Type B pancreatic cell (in vitro differentiated cells): ENCODE measurements around the gene SERPINB1. TPM values are rescaled to one million over a fixed set of nuclear protein-coding genes. Genes with fewer than 3 reads are reported as not detected.
"Not testable (repeated sequence)": the region's sequence is repeated elsewhere in the genome, so short reads cannot be mapped to it uniquely, and the experiment has no call there.

Experiments used
- DNase-seq: peaks from one replicate; pipeline ENCODE4 v3.0.0; 2021; ENCODE audit warnings: mixed read lengths; ENCODE audit not compliant: unreplicated experiment; ENCODE audit errors: extremely low spot score
- H3K27ac Mint-ChIP-seq: 2 replicates; pipeline ENCODE4 v1.8.0; 2021; ENCODE audit warnings: mild to moderate bottlenecking, mixed read lengths
- H3K27me3 Mint-ChIP-seq: 2 replicates; pipeline ENCODE4 v1.8.0; 2021; ENCODE audit warnings: mixed read lengths
- H3K36me3 Mint-ChIP-seq: 2 replicates; pipeline ENCODE4 v1.8.0; 2021; ENCODE audit warnings: mixed read lengths
- H3K4me1 Mint-ChIP-seq: one replicate; pipeline ENCODE4 v1.8.0; 2021; ENCODE audit warnings: mixed read lengths; ENCODE audit not compliant: unreplicated experiment
- H3K4me3 Mint-ChIP-seq: 2 replicates; pipeline ENCODE4 v1.8.0; 2021; ENCODE audit warnings: mild to moderate bottlenecking, mixed read lengths
- H3K9me3 Mint-ChIP-seq: 2 replicates; pipeline ENCODE4 v1.8.0; 2021; ENCODE audit warnings: mixed read lengths
- total RNA-seq: library from RNA; stranded (reverse); gene quantifications from 2 replicates; pipeline ENCODE4 v1.2.1, GENCODE V29; 2021; ENCODE audit warnings: low replicate concordance
- TF ChIP-seq, protein P1 (sequence below): fragments of 200-600 bp; sonication (generic); conservative IDR thresholded peaks from 2 replicates; pipeline ENCODE4 v1.5.0; 2021; ENCODE audit warnings: antibody characterized with exemption, mild to moderate bottlenecking

SERPINB1 gene
- total RNA-seq, 1 donor from 2014 or later = 31.2 TPM

DNA sequence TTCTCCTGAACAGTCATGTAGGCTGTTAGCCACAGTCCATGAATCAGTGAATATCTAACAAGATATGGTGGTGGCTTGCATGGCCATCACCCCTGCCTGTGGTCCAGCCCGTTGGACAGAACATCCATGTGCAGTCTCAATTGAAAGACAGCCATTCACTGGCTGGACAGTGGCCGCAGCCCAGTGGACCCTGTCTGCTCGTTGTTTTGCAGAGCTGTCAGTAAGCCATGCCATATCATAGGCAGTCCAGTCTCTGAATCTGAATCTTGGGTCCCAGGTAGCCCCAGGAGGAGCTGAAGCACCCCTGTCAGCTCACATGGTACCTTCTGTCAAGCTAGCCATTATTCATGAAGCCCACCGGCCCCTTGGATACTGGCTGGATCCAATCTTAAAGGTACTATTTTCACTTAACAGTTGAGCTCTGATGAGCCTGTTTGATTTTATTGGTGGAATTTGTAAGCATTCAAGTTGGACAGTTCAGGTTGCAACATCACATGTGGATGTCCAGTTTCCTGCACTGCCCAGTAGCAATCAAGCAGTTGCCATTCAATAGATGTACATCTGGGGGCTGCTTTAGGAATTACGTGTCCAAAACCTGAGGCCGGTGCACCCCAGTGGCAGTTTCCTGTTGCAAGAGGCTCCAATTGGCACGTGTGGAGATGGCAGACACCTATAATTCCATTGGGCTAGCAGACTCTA is 37.8 kb downstream of the SERPINB1 start:
- Mint-ChIP-seq H3K4me1 (peaks cover 14% of the 10 kb centered on the region), H3K27ac (no peak overlapping the region), H3K36me3 (no peaks in the 10 kb centered on the region), H3K9me3 (no peaks in the 10 kb centered on the region), H3K27me3 (no peaks in the 10 kb centered on the region), H3K4me3 (no peak overlapping the region)
- DNase-seq = no peak
- TF ChIP-seq, protein P1, sequence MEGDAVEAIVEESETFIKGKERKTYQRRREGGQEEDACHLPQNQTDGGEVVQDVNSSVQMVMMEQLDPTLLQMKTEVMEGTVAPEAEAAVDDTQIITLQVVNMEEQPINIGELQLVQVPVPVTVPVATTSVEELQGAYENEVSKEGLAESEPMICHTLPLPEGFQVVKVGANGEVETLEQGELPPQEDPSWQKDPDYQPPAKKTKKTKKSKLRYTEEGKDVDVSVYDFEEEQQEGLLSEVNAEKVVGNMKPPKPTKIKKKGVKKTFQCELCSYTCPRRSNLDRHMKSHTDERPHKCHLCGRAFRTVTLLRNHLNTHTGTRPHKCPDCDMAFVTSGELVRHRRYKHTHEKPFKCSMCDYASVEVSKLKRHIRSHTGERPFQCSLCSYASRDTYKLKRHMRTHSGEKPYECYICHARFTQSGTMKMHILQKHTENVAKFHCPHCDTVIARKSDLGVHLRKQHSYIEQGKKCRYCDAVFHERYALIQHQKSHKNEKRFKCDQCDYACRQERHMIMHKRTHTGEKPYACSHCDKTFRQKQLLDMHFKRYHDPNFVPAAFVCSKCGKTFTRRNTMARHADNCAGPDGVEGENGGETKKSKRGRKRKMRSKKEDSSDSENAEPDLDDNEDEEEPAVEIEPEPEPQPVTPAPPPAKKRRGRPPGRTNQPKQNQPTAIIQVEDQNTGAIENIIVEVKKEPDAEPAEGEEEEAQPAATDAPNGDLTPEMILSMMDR = no peak

DNA sequence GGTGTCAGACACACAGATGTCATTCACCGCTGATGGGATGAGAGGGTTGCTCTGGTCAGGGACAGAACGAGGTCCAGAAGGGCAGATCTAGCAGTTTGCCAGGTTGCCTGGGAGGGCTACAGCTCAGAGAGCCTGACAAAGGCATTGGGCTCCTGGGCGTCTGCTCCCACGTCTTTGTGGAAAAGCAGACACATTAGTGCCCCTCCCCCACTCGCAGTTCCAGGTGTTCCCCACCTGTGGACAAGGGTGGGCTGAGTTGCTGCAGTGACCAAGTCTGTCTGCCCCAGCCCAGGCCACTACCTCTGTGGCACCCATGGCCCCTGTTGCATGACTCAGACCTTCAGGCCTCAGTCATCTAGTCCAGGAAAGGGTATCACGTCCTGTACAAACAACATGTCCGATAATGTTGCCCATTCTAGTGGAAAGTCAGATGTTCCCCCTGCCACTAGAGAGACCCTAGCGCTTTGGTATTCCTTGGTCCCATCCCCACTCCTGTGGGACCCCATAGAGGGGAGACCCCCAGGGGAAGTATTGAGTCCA is 39.1 kb downstream of the SERPINB1 start:
- peaks cover 20% of the 10 kb centered on the region for H3K4me1 Mint-ChIP-seq
- no peaks in the 10 kb centered on the region for H3K27me3 Mint-ChIP-seq
- DNase-seq = no peak
- no peaks in the 10 kb centered on the region for H3K36me3 Mint-ChIP-seq
- no peak overlapping the region for H3K4me3 Mint-ChIP-seq
- TF ChIP-seq, protein P1 = no peak
- H3K9me3 Mint-ChIP-seq = no peaks in the 10 kb centered on the region
- no peak overlapping the region for H3K27ac Mint-ChIP-seq

DNA sequence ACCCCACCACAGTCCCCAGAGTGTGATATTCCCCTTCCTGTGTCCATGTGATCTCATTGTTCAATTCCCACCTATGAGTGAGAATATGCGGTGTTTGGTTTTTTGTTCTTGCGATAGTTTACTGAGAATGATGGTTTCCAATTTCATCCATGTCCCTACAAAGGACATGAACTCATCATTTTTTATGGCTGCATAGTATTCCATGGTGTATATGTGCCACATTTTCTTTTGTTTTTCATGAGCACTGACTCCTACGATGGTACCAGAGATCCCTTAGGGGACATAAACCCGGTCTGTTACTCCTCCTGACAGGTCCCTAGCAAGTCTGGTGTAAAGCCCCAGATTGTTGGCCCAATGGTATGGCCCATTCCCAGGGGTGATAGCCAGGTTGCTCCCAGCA is 40.0 kb downstream of the SERPINB1 start:
- H3K27me3 Mint-ChIP-seq, H3K36me3 Mint-ChIP-seq, DNase-seq, H3K9me3 Mint-ChIP-seq, H3K27ac Mint-ChIP-seq, H3K4me3 Mint-ChIP-seq: not testable (repeated sequence)
- H3K4me1 Mint-ChIP-seq = peaks cover 16% of the 10 kb centered on the region

DNA sequence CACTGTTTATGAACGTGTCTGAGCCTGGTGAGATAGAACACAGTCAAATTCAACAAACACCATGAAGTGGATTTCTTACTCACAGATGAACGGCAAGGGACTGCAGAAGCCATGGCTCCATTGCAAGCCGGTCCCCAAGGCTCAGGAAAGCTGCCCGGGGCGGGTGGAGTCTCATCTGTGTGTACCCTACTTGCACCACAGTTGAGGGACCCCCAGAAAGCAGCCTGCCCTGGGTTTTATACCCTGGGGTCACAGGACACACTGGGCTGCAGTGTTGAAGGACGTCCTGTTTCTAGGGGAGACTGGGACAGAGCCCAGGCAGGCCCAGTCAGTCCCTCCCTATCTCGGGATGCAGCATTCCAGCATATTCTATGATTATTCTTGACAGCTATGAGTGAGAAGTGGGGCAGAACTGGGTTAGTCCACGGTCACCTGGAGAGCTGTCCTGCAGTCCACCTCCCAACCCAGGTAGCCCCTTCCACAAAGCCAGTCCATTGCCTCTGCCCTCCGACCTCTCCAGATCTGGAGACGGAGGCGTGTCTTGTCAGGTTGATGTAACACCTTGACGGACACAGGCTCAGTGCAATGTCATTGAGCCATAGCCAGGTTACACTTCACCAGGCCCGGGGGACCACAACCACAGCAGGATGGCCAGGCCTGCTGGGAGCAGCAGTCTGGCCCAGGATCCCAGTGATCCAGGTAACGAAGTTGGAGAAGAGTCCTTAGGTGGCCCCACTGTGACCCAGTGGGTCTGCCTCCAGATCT is 40.9 kb downstream of the SERPINB1 start:
- H3K4me3 Mint-ChIP-seq = no peak overlapping the region
- no peaks in the 10 kb centered on the region for H3K27me3 Mint-ChIP-seq
- peaks cover 15% of the 10 kb centered on the region for H3K4me1 Mint-ChIP-seq
- H3K27ac Mint-ChIP-seq = no peak overlapping the region
- H3K9me3 Mint-ChIP-seq = no peaks in the 10 kb centered on the region
- TF ChIP-seq, protein P1 = no peak
- DNase-seq = no peak
- H3K36me3 Mint-ChIP-seq = no peaks in the 10 kb centered on the region

DNA sequence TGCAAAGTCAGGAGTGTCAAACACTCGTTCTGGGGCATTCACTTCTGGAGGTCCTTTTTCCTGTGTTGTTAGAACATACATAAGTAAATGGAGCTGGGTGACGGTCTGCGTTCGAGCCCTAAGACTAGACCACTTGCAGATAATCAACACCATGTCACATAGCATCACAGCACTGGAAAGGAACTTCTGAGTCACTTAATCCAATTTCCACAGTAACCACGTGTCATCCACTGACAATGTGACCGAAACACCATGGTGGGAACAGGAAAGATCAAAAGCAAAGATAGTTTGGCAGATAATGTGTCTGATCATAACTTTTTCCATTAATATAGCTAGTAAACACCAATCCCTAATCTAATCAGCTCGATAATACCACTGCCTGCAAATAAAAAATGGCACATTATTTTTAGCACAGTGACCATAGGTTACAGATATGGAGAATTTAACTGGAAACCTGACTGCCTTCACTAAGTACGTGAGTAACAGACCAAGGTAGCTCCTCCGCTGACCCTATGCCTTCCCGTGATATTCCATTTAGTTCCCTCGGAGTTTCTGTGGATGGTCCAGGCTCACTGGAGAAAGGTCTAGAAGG is 41.6 kb downstream of the SERPINB1 start:
- Mint-ChIP-seq H3K4me1 (peaks cover 17% of the 10 kb centered on the region), H3K27ac (no peak overlapping the region), H3K9me3 (no peaks in the 10 kb centered on the region), H3K36me3 (no peaks in the 10 kb centered on the region), H3K4me3 (no peak overlapping the region), H3K27me3 (no peaks in the 10 kb centered on the region)
- no peak for DNase-seq
- TF ChIP-seq, protein P1 = no peak
